Endodermal cell (in vitro differentiated cells): ENCODE measurements around the gene IL36B. TPM values are rescaled to one million over a fixed set of nuclear protein-coding genes. Genes with fewer than 3 reads are reported as not detected.
A peak's percentile ranks its signal among the peaks of the same experiment; 100 is the strongest.

Experiments
- DNase-seq: peaks from one replicate; pipeline ENCODE4 v3.0.0-alpha.2; 2017
- H3K27ac ChIP-seq: 2 replicates; pipeline ENCODE4 v1.5.1; 2013; ENCODE audit warnings: mild to moderate bottlenecking, low read depth, low read length, moderate library complexity
- H3K27me3 ChIP-seq: 2 replicates; pipeline ENCODE4 v1.6.1; 2013; ENCODE audit warnings: mild to moderate bottlenecking, low read length, moderate library complexity; ENCODE audit not compliant: insufficient read depth, control insufficient read depth, poor library complexity, severe bottlenecking
- H3K36me3 ChIP-seq: 2 replicates; pipeline ENCODE4 v1.7.0; 2013; ENCODE audit warnings: mild to moderate bottlenecking, low read length, moderate library complexity; ENCODE audit not compliant: control insufficient read depth, insufficient read depth
- H3K4me1 ChIP-seq: one replicate; pipeline ENCODE4 v1.7.0; 2013; ENCODE audit warnings: low read length; ENCODE audit not compliant: control insufficient read depth, insufficient read depth
- H3K4me3 ChIP-seq: 2 replicates; pipeline ENCODE4 v1.5.1; 2013; ENCODE audit warnings: mild to moderate bottlenecking, low read length, moderate library complexity
- H3K9ac ChIP-seq: 2 replicates; pipeline ENCODE4 v1.6.1; 2013; ENCODE audit warnings: mild to moderate bottlenecking, low read length, moderate library complexity; ENCODE audit not compliant: poor library complexity, severe bottlenecking; ENCODE audit errors: extremely low read depth
- H3K9me3 ChIP-seq: 2 replicates; pipeline ENCODE4 v1.6.1; 2013; ENCODE audit warnings: mild to moderate bottlenecking, low read length, moderate library complexity; ENCODE audit not compliant: control insufficient read depth
- H3K27ac Mint-ChIP-seq: 2 replicates; pipeline ENCODE4 v1.8.0; 2020; ENCODE audit warnings: mixed read lengths
- H3K27me3 Mint-ChIP-seq: 2 replicates; pipeline ENCODE4 v1.8.0; 2021; ENCODE audit warnings: mild to moderate bottlenecking, mixed read lengths; ENCODE audit not compliant: insufficient read depth
- H3K36me3 Mint-ChIP-seq: 2 replicates; pipeline ENCODE4 v1.8.0; 2020; ENCODE audit warnings: low read depth, mixed read lengths
- H3K4me1 Mint-ChIP-seq: 2 replicates; pipeline ENCODE4 v1.8.0; 2020; ENCODE audit warnings: mixed read lengths
- H3K4me3 Mint-ChIP-seq: 2 replicates; pipeline ENCODE4 v1.8.0; 2020; ENCODE audit warnings: mild to moderate bottlenecking, moderate library complexity, mixed read lengths
- H3K9me3 Mint-ChIP-seq: 2 replicates; pipeline ENCODE4 v1.8.0; 2020; ENCODE audit warnings: mild to moderate bottlenecking, mixed read lengths
- CTCF ChIP-seq: fragments of 200-600 bp; sonication (generic); conservative IDR thresholded peaks from 2 replicates; pipeline ENCODE4 v1.5.0; 2021; ENCODE audit warnings: antibody characterized with exemption, mild to moderate bottlenecking
- WGBS, 2 experiments: methylation state at CpG; one replicate each; pipeline versions ENCODE4 v1.1.5 to v1.1.7; 2013; ENCODE audit warnings: missing lambda C conversion rate in 2 of 2, mixed read lengths in 1 of 2; ENCODE audit not compliant: insufficient coverage in 1 of 2, insufficient read length in 1 of 2; 5-methylcytosine and 5-hydroxymethylcytosine counted together
- total RNA-seq, 2 donors: library from RNA; stranded (reverse); fragmentation: NEBNext Ultra II Directional in 1 of 2; extraction: Animal tissue kit (Norgen Biotek cat#: 25700) in 1 of 2; gene quantifications; 2 replicates in 1 of 2; 3 replicates in 1 of 2; pipeline ENCODE4 v1.2.1, GENCODE V29; 2021

Gene IL36B
- total RNA-seq, 2 donors from 2014 or later: not detected

GRCh38 chr2:113083296-113083695 lies 30.6 kb upstream of the IL36B start:
- Mint-ChIP-seq H3K36me3 (no peaks in the 10 kb centered on the region), H3K27ac (no peak overlapping the region), H3K4me3 (no peak overlapping the region), H3K4me1 (no peaks in the 10 kb centered on the region), H3K9me3 (no peaks in the 10 kb centered on the region), H3K27me3 (peaks cover 33% of the 10 kb centered on the region)
- H3K36me3 ChIP-seq: no peaks in the 10 kb centered on the region
- H3K4me3 ChIP-seq: no peak overlapping the region
- no peak overlapping the region for H3K27ac ChIP-seq
- no peak for DNase-seq
- no peak for TF ChIP-seq CTCF
- no peaks in the 10 kb centered on the region for H3K4me1 ChIP-seq
- H3K27me3 ChIP-seq: peaks cover 61% of the 10 kb centered on the region
- WGBS, 2 experiments: 90 to 93% methylated on average over 6 to 8 of the region's 8 CpGs
- no peak overlapping the region for H3K9ac ChIP-seq
- no peaks in the 10 kb centered on the region for H3K9me3 ChIP-seq

- Histone ChIP-seq H3K4me1 (no peaks in the 10 kb centered on the region), H3K27me3 (peaks cover 44% of the 10 kb centered on the region), H3K4me3 (no peak overlapping the region), H3K27ac (no peak overlapping the region), H3K36me3 (no peaks in the 10 kb centered on the region), H3K9me3 (no peaks in the 10 kb centered on the region), H3K9ac (no peak overlapping the region)
- Mint-ChIP-seq H3K4me3 (no peak overlapping the region), H3K27ac (no peak overlapping the region), H3K27me3 (peaks cover 37% of the 10 kb centered on the region), H3K4me1 (no peaks in the 10 kb centered on the region), H3K9me3 (no peaks in the 10 kb centered on the region), H3K36me3 (no peaks in the 10 kb centered on the region)
- no peak for DNase-seq
- TF ChIP-seq CTCF: no peak
- 80 to 93% methylated on average over 2 of the region's 2 CpGs for WGBS, 2 experiments
Measured at GRCh38 chr2:113081488-113082210, 29.0 kb upstream of the IL36B start.

- no peaks in the 10 kb centered on the region for H3K4me1 Mint-ChIP-seq
- no peak overlapping the region for H3K27ac Mint-ChIP-seq
- DNase-seq: peak; percentile 91
- Histone ChIP-seq H3K36me3 (no peaks in the 10 kb centered on the region), H3K9ac (no peak overlapping the region), H3K4me1 (no peaks in the 10 kb centered on the region), H3K27ac (no peak overlapping the region), H3K9me3 (no peaks in the 10 kb centered on the region), H3K4me3 (no peak overlapping the region), H3K27me3 (peaks cover 36% of the 10 kb centered on the region)
- H3K4me3 Mint-ChIP-seq: no peak overlapping the region
- WGBS, 2 experiments: 0 to 45% methylated on average over 2 to 9 of the region's 9 CpGs
- H3K9me3 Mint-ChIP-seq: no peaks in the 10 kb centered on the region
- TF ChIP-seq CTCF: peak; percentile 88
- no peaks in the 10 kb centered on the region for H3K36me3 Mint-ChIP-seq
- H3K27me3 Mint-ChIP-seq: peaks cover 36% of the 10 kb centered on the region
Measured at GRCh38 chr2:113080134-113080533, 27.5 kb upstream of the IL36B start.
